GM18517 (cell line): ENCODE results near the gene RBM47.
A peak's percentile ranks its signal among the peaks of the same experiment; 100 is the strongest.

Experiments used
- ATAC-seq: cut with Tn5 transposase; IDR thresholded peaks from one replicate; pipeline ENCODE4 v1.9.1; 2021; ENCODE audit warnings: mild to moderate bottlenecking, moderate library complexity; ENCODE audit not compliant: unreplicated experiment

The RBM47 gene

GRCh38 chr4:40502934-40503333 lies 126.7 kb downstream of the RBM47 start:
- peak; percentile 65 for ATAC-seq

- ATAC-seq = no peak
These were observed 127.4 kb downstream of the RBM47 start for GRCh38 chr4:40502220-40502619.

- ATAC-seq = no peak
These were observed 128.9 kb downstream of the RBM47 start for GRCh38 chr4:40500781-40501180.

- ATAC-seq = no peak
These were observed 136.5 kb downstream of the RBM47 start for GRCh38 chr4:40493160-40493559.

GRCh38 chr4:40492691-40493090 lies 137.0 kb downstream of the RBM47 start:
- ATAC-seq = no peak

- no peak for ATAC-seq
These were observed 139.2 kb downstream of the RBM47 start for GRCh38 chr4:40490481-40490880.

GRCh38 chr4:40489961-40490360 lies 139.7 kb downstream of the RBM47 start:
- no peak for ATAC-seq

GRCh38 chr4:40486534-40486933 lies 143.1 kb downstream of the RBM47 start:
- no peak for ATAC-seq

GRCh38 chr4:40484346-40485090 lies 145.1 kb downstream of the RBM47 start:
- ATAC-seq = no peak

GRCh38 chr4:40482985-40483647 lies 146.5 kb downstream of the RBM47 start:
- ATAC-seq = no peak

- no peak for ATAC-seq
These were observed 147.7 kb downstream of the RBM47 start for GRCh38 chr4:40481977-40482376.

GRCh38 chr4:40480291-40480690 lies 149.4 kb downstream of the RBM47 start:
- ATAC-seq = no peak

- no peak for ATAC-seq
These were observed 150.3 kb downstream of the RBM47 start for GRCh38 chr4:40479378-40479777.

- no peak for ATAC-seq
These were observed 154.1 kb downstream of the RBM47 start for GRCh38 chr4:40475609-40476008.

- ATAC-seq = peak; percentile 71
These were observed 155.9 kb downstream of the RBM47 start for GRCh38 chr4:40473578-40474388.

GRCh38 chr4:40471923-40472322 lies 157.7 kb downstream of the RBM47 start:
- ATAC-seq = no peak

- ATAC-seq = no peak
These were observed 162.9 kb downstream of the RBM47 start for GRCh38 chr4:40466789-40467188.

- peak; percentile 75 for ATAC-seq
These were observed 167.3 kb downstream of the RBM47 start for GRCh38 chr4:40462326-40462725.

GRCh38 chr4:40461879-40462278 lies 167.8 kb downstream of the RBM47 start:
- no peak for ATAC-seq

- no peak for ATAC-seq
These were observed 168.6 kb downstream of the RBM47 start for GRCh38 chr4:40461062-40461461.

- ATAC-seq = no peak
These were observed 171.0 kb downstream of the RBM47 start for GRCh38 chr4:40458683-40459082.

GRCh38 chr4:40458109-40458508 lies 171.6 kb downstream of the RBM47 start:
- ATAC-seq = no peak
